Epithelial cell of esophagus (primary cell): ENCODE data around the gene CPNE2.

Source experiments
- DNase-seq: peaks from one replicate; pipeline ENCODE4 v3.0.0; 2010; ENCODE audit warnings: low read depth
- H3K4me3 ChIP-seq: 2 replicates; pipeline ENCODE4 v1.5.1; 2011; ENCODE audit warnings: mild to moderate bottlenecking, low read length, control low read depth
- CTCF ChIP-seq: IDR thresholded peaks from 2 replicates; pipeline ENCODE4 v1.5.1; 2011; ENCODE audit warnings: low read depth, mild to moderate bottlenecking, low read length, control low read depth, inconsistent platforms; ENCODE audit not compliant: insufficient read depth; ENCODE audit errors: missing control alignments

CPNE2 gene

GRCh38 chr16:57145046-57146021, 53.0 kb downstream of the CPNE2 start:
- no peak overlapping the region for H3K4me3 ChIP-seq

GRCh38 chr16:57146040-57146647, 53.8 kb downstream of the CPNE2 start:
- no peak overlapping the region for H3K4me3 ChIP-seq
- no peak for DNase-seq
- TF ChIP-seq CTCF = no peak

More at GRCh38 chr16:57145046-57146021, 53.0 kb downstream of the CPNE2 start:
- no peak for DNase-seq
- TF ChIP-seq CTCF = no peak

GRCh38 chr16:57146735-57147134, 54.4 kb downstream of the CPNE2 start:
- peak; percentile 29 for TF ChIP-seq CTCF
- peak; percentile 15 for DNase-seq
- no peak overlapping the region for H3K4me3 ChIP-seq

- H3K4me3 ChIP-seq = no peak overlapping the region
- TF ChIP-seq CTCF = no peak
- DNase-seq = peak; percentile 51
Observed at GRCh38 chr16:57147381-57148221, 55.2 kb downstream of the CPNE2 start.

GRCh38 chr16:57148481-57148880, 56.1 kb downstream of the CPNE2 start:
- no peak for DNase-seq
- TF ChIP-seq CTCF = no peak
- H3K4me3 ChIP-seq = no peak overlapping the region

- no peak for TF ChIP-seq CTCF
- DNase-seq = no peak
- H3K4me3 ChIP-seq = no peak overlapping the region
Observed at GRCh38 chr16:57149391-57149790, 57.0 kb downstream of the CPNE2 start.
